Activated CD4-positive, alpha-beta T cell treated with anti-CD3 and anti-CD28 coated beads, Interleukin-2, amount 10 ng/mL, durations not matched to agents 7 days and 5 days (primary cell): ENCODE data around the gene PITPNB. TPM values are rescaled to one million over a fixed set of nuclear protein-coding genes. Genes with fewer than 3 reads are reported as not detected.

Experiments used
- CTCF ChIA-PET: fragments of 350-600 bp; sonication (Branson Sonifier 250); formaldehyde crosslinking; loops from one replicate; lab custom pipeline; 2021; ENCODE audit warnings: antibody characterized with exemption; lab: Charles Lee
- POLR2A ChIA-PET: fragments of 350-600 bp; sonication (Branson Sonifier 250); formaldehyde crosslinking; loops from one replicate; lab custom pipeline; 2021; ENCODE audit warnings: antibody characterized with exemption; lab: Charles Lee
- DNase-seq: peaks from one replicate; pipeline ENCODE4 v3.0.0-alpha.2; 2020
- H3K27ac Mint-ChIP-seq: one replicate; pipeline ENCODE4 v1.8.0; 2021; ENCODE audit warnings: mild to moderate bottlenecking, moderate library complexity, mixed read lengths
- H3K27me3 Mint-ChIP-seq: one replicate; pipeline ENCODE4 v1.8.0; 2021; ENCODE audit warnings: mixed read lengths
- H3K36me3 Mint-ChIP-seq: one replicate; pipeline ENCODE4 v1.8.0; 2021; ENCODE audit warnings: low read depth, mixed read lengths
- H3K4me1 Mint-ChIP-seq: one replicate; pipeline ENCODE4 v1.8.0; 2021; ENCODE audit warnings: mixed read lengths
- H3K4me3 Mint-ChIP-seq: one replicate; pipeline ENCODE4 v1.8.0; 2021; ENCODE audit warnings: mild to moderate bottlenecking, moderate library complexity, mixed read lengths
- H3K9me3 Mint-ChIP-seq: one replicate; pipeline ENCODE4 v1.8.0; 2021; ENCODE audit warnings: mixed read lengths
- total RNA-seq, 2 experiments: library from RNA; stranded (reverse); gene quantifications; one replicate each; pipeline ENCODE4 v1.2.3, GENCODE V29; 2021

PITPNB gene
- total RNA-seq, 2 experiments from 2014 or later = 83.2 to 93.2 TPM

GRCh38 chr22:27937453-27937852 is 18.4 kb upstream of the PITPNB start:
- Mint-ChIP-seq H3K4me3 (no peak overlapping the region), H3K36me3 (peaks cover 4% of the 10 kb centered on the region), H3K4me1 (no peaks in the 10 kb centered on the region), H3K27me3 (no peaks in the 10 kb centered on the region), H3K27ac (no peak overlapping the region), H3K9me3 (no peaks in the 10 kb centered on the region)
- POLR2A ChIA-PET = no interaction called here
- DNase-seq = no peak
- CTCF ChIA-PET = no interaction called here

GRCh38 chr22:27935897-27936296 is 16.8 kb upstream of the PITPNB start:
- H3K4me1 Mint-ChIP-seq = no peaks in the 10 kb centered on the region
- DNase-seq = no peak
- no peak overlapping the region for H3K27ac Mint-ChIP-seq
- POLR2A ChIA-PET = no interaction called here
- CTCF ChIA-PET = interaction anchor here (0.6 kb wide), 1 partner anchor 340 kb away, joined by 3 read pairs; no protein-coding TSS in a partner anchor
- no peaks in the 10 kb centered on the region for H3K9me3 Mint-ChIP-seq
- no peak overlapping the region for H3K4me3 Mint-ChIP-seq
- H3K27me3 Mint-ChIP-seq = no peaks in the 10 kb centered on the region
- peaks cover 4% of the 10 kb centered on the region for H3K36me3 Mint-ChIP-seq

GRCh38 chr22:27934069-27934468 is 15.0 kb upstream of the PITPNB start:
- Mint-ChIP-seq H3K4me1 (no peaks in the 10 kb centered on the region), H3K27me3 (no peaks in the 10 kb centered on the region), H3K27ac (no peak overlapping the region), H3K4me3 (no peak overlapping the region), H3K9me3 (no peaks in the 10 kb centered on the region), H3K36me3 (peaks cover 4% of the 10 kb centered on the region)
- POLR2A ChIA-PET = no interaction called here
- DNase-seq = no peak
- CTCF ChIA-PET = no interaction called here

GRCh38 chr22:27933186-27933983 is 14.3 kb upstream of the PITPNB start:
- no peaks in the 10 kb centered on the region for H3K27me3 Mint-ChIP-seq

GRCh38 chr22:27930331-27931060 is 11.4 kb upstream of the PITPNB start:
- H3K36me3 Mint-ChIP-seq = peaks cover 8% of the 10 kb centered on the region
- H3K9me3 Mint-ChIP-seq = no peaks in the 10 kb centered on the region
- CTCF ChIA-PET = interaction anchor here (1.0 kb wide), 1 partner anchor 8 kb away, joined by 3 read pairs; no protein-coding TSS in a partner anchor
- peaks cover 5% of the 10 kb centered on the region for H3K4me1 Mint-ChIP-seq
- POLR2A ChIA-PET = no interaction called here
- no peak overlapping the region for H3K4me3 Mint-ChIP-seq
- DNase-seq = no peak
- no peak overlapping the region for H3K27ac Mint-ChIP-seq
- H3K27me3 Mint-ChIP-seq = no peaks in the 10 kb centered on the region

More at GRCh38 chr22:27933186-27933983, 14.3 kb upstream of the PITPNB start:
- CTCF ChIA-PET = no interaction called here
- Mint-ChIP-seq H3K27ac (no peak overlapping the region), H3K4me3 (no peak overlapping the region), H3K4me1 (no peaks in the 10 kb centered on the region), H3K9me3 (no peaks in the 10 kb centered on the region), H3K36me3 (peaks cover 4% of the 10 kb centered on the region)
- POLR2A ChIA-PET = no interaction called here
- no peak for DNase-seq

- peaks cover 19% of the 10 kb centered on the region for H3K36me3 Mint-ChIP-seq
- no peak overlapping the region for H3K4me3 Mint-ChIP-seq
- no peak overlapping the region for H3K27ac Mint-ChIP-seq
- POLR2A ChIA-PET = interaction anchor here (0.5 kb wide), 1 partner anchor 959 kb away, joined by 3 read pairs; no protein-coding TSS in a partner anchor
- H3K27me3 Mint-ChIP-seq = no peaks in the 10 kb centered on the region
- peaks cover 12% of the 10 kb centered on the region for H3K4me1 Mint-ChIP-seq
- no peaks in the 10 kb centered on the region for H3K9me3 Mint-ChIP-seq
- DNase-seq = no peak
- CTCF ChIA-PET = interaction anchor here (0.6 kb wide), 1 partner anchor 15 kb away, joined by 5 read pairs; no protein-coding TSS in a partner anchor
These were observed 8.6 kb upstream of the PITPNB start for GRCh38 chr22:27927608-27928007.

- H3K27ac Mint-ChIP-seq = no peak overlapping the region
- H3K36me3 Mint-ChIP-seq = peaks cover 30% of the 10 kb centered on the region
- ChIA-PET CTCF (no interaction called here), POLR2A (no interaction called here)
- peaks cover 29% of the 10 kb centered on the region for H3K4me1 Mint-ChIP-seq
- H3K9me3 Mint-ChIP-seq = no peaks in the 10 kb centered on the region
- no peak for DNase-seq
- H3K4me3 Mint-ChIP-seq = no peak overlapping the region
- no peaks in the 10 kb centered on the region for H3K27me3 Mint-ChIP-seq
These were observed 6.3 kb upstream of the PITPNB start for GRCh38 chr22:27925331-27925730.

GRCh38 chr22:27919942-27920755 is 1.1 kb upstream of the PITPNB start:
- no peak for DNase-seq
- peak overlapping the region; percentile 93 for H3K4me3 Mint-ChIP-seq
- POLR2A ChIA-PET = no interaction called here
- CTCF ChIA-PET = interaction anchor here (1.2 kb wide), 2 partner anchors 11 to 32 kb away, joined by 3 read pairs; no protein-coding TSS in a partner anchor
- no peaks in the 10 kb centered on the region for H3K9me3 Mint-ChIP-seq
- H3K27me3 Mint-ChIP-seq = no peaks in the 10 kb centered on the region
- peak overlapping the region; percentile 98 for H3K27ac Mint-ChIP-seq
- peaks cover 56% of the 10 kb centered on the region for H3K4me1 Mint-ChIP-seq
- peaks cover 45% of the 10 kb centered on the region for H3K36me3 Mint-ChIP-seq

GRCh38 chr22:27918341-27919221 is 475 bp downstream of the PITPNB start:
- H3K4me1 Mint-ChIP-seq = peaks cover 70% of the 10 kb centered on the region
- H3K27me3 Mint-ChIP-seq = no peaks in the 10 kb centered on the region
- no peaks in the 10 kb centered on the region for H3K9me3 Mint-ChIP-seq
- peak overlapping the region; percentile 93 for H3K4me3 Mint-ChIP-seq
- H3K36me3 Mint-ChIP-seq = peaks cover 43% of the 10 kb centered on the region
- H3K27ac Mint-ChIP-seq = peak overlapping the region; percentile 98
- ChIA-PET CTCF (interaction anchor here (1.0 to 1.2 kb wide), 4 partner anchors 10 to 37 kb away, joined by 3 read pairs; no protein-coding TSS in a partner anchor), POLR2A (interaction anchor here (1.0 kb wide), 1 partner anchor 12 kb away, joined by 3 read pairs; no protein-coding TSS in a partner anchor)
- peak; percentile 58 for DNase-seq

- no peaks in the 10 kb centered on the region for H3K27me3 Mint-ChIP-seq
- no peak overlapping the region for H3K27ac Mint-ChIP-seq
- H3K4me1 Mint-ChIP-seq = peaks cover 65% of the 10 kb centered on the region
- DNase-seq = no peak
- no peak overlapping the region for H3K4me3 Mint-ChIP-seq
- H3K36me3 Mint-ChIP-seq = peaks cover 26% of the 10 kb centered on the region
- CTCF ChIA-PET = no interaction called here
- POLR2A ChIA-PET = no interaction called here
- no peaks in the 10 kb centered on the region for H3K9me3 Mint-ChIP-seq
These were observed 3.1 kb downstream of the PITPNB start for GRCh38 chr22:27915986-27916385.

- ChIA-PET POLR2A (no interaction called here), CTCF (interaction anchor here (0.6 kb wide), 2 partner anchors 43 to 75 kb away, joined by 3 to 4 read pairs; no protein-coding TSS in a partner anchor)
- peaks cover 55% of the 10 kb centered on the region for H3K4me1 Mint-ChIP-seq
- H3K36me3 Mint-ChIP-seq = peaks cover 43% of the 10 kb centered on the region
- H3K9me3 Mint-ChIP-seq = no peaks in the 10 kb centered on the region
- H3K4me3 Mint-ChIP-seq = no peak overlapping the region
- no peaks in the 10 kb centered on the region for H3K27me3 Mint-ChIP-seq
- no peak for DNase-seq
- H3K27ac Mint-ChIP-seq = peak overlapping the region; percentile 55
These were observed 5.8 kb downstream of the PITPNB start for GRCh38 chr22:27913162-27913741.
